Fibroblast of lung (primary cell): ENCODE measurements around the gene IFNL1. TPM values are rescaled to one million over a fixed set of nuclear protein-coding genes. Genes with fewer than 3 reads are reported as not detected.

Experiments
- DNase-seq, 2 donors: peaks; one replicate each; pipeline versions ENCODE4 v3.0.0 to v3.0.0-alpha.2; 2010; ENCODE audit warnings: low read depth in 2 of 2
- H2AFZ ChIP-seq: 2 replicates; pipeline ENCODE4 v1.5.1; 2012; ENCODE audit warnings: low read length, control low read depth, inconsistent platforms
- H3K27ac ChIP-seq: 2 replicates; pipeline ENCODE4 v1.5.1; 2011; ENCODE audit warnings: low read length, control low read depth; ENCODE audit not compliant: insufficient read depth
- H3K27me3 ChIP-seq: 2 replicates; pipeline ENCODE4 v1.5.1; 2011; ENCODE audit warnings: mild to moderate bottlenecking, low read length; ENCODE audit not compliant: control insufficient read depth, insufficient read depth
- H3K36me3 ChIP-seq: 2 replicates; pipeline ENCODE4 v1.5.1; 2011; ENCODE audit warnings: low read length; ENCODE audit not compliant: control insufficient read depth, insufficient read depth
- H3K4me1 ChIP-seq: 2 replicates; pipeline ENCODE4 v1.5.1; 2011; ENCODE audit warnings: low read length; ENCODE audit not compliant: control insufficient read depth, insufficient read depth; ENCODE audit errors: extremely low read depth
- H3K4me2 ChIP-seq: 2 replicates; pipeline ENCODE4 v1.5.1; 2011; ENCODE audit warnings: low read length, control low read depth; ENCODE audit not compliant: insufficient read depth; ENCODE audit errors: extremely low read depth
- H3K4me3 ChIP-seq, 4 experiments: fragments of 200-600 bp in 1 of 4; sonication (generic) in 1 of 4; replicated peaks in 1 of 4; 2 replicates each; pipeline ENCODE4 v1.5.1; 2011 to 2016; ENCODE audit warnings: low read length in 4 of 4, low read depth in 3 of 4, mild to moderate bottlenecking in 3 of 4, control low read depth in 2 of 4, inconsistent platforms in 1 of 4, mixed read lengths in 1 of 4; ENCODE audit not compliant: insufficient read depth in 1 of 4; ENCODE audit errors: control extremely low read depth in 1 of 4
- H3K79me2 ChIP-seq: 2 replicates; pipeline ENCODE4 v1.5.1; 2012; ENCODE audit warnings: mild to moderate bottlenecking, low read length, inconsistent platforms; ENCODE audit not compliant: control insufficient read depth, insufficient read depth
- H3K9ac ChIP-seq: 2 replicates; pipeline ENCODE4 v1.5.1; 2011; ENCODE audit warnings: mild to moderate bottlenecking, low read length, control low read depth; ENCODE audit not compliant: insufficient read depth
- H3K9me3 ChIP-seq: 2 replicates; pipeline ENCODE4 v1.5.1; 2012; ENCODE audit warnings: low read depth, low read length; ENCODE audit not compliant: control insufficient read depth, insufficient read depth
- H4K20me1 ChIP-seq: 2 replicates; pipeline ENCODE4 v1.5.1; 2011; ENCODE audit warnings: low read length; ENCODE audit not compliant: control insufficient read depth, insufficient read depth; ENCODE audit errors: extremely low read depth
- EZH2 ChIP-seq: IDR thresholded peaks from 2 replicates; pipeline ENCODE4 v1.5.1; 2012; ENCODE audit warnings: low read length, control low read depth, mild to moderate bottlenecking; ENCODE audit errors: missing control alignments
- polyA plus RNA-seq, 2 donors: library from polyadenylated mRNA; depleted of rRNA in 1 of 2; stranded (reverse) in 1 of 2; unstranded in 1 of 2; fragments of >200 nt; gene quantifications; 2 replicates each; pipeline ENCODE4 v1.2.1, GENCODE V29; 2011 to 2012; ENCODE audit warnings: missing spikeins in 1 of 2
- total RNA-seq: library from RNA; depleted of rRNA; stranded (reverse); fragments of >200 nt; gene quantifications from 2 replicates; pipeline ENCODE4 v1.2.1, GENCODE V29; 2014
- TF ChIP-seq, protein P1 (sequence below), 2 donors: IDR thresholded peaks in 1 of 2; conservative IDR thresholded peaks in 1 of 2; 1 replicate in 1 of 2; 2 replicates in 1 of 2; pipeline ENCODE4 v1.5.1; 2011 to 2012; ENCODE audit warnings: low read length in 2 of 2, control low read depth in 1 of 2, inconsistent platforms in 1 of 2, low read depth in 1 of 2, mild to moderate bottlenecking in 1 of 2

IFNL1 gene
- total and polyA plus RNA-seq, 2 donors (not counting 1 experiment from before 2014, with no cell fraction given) = not detected

DNA sequence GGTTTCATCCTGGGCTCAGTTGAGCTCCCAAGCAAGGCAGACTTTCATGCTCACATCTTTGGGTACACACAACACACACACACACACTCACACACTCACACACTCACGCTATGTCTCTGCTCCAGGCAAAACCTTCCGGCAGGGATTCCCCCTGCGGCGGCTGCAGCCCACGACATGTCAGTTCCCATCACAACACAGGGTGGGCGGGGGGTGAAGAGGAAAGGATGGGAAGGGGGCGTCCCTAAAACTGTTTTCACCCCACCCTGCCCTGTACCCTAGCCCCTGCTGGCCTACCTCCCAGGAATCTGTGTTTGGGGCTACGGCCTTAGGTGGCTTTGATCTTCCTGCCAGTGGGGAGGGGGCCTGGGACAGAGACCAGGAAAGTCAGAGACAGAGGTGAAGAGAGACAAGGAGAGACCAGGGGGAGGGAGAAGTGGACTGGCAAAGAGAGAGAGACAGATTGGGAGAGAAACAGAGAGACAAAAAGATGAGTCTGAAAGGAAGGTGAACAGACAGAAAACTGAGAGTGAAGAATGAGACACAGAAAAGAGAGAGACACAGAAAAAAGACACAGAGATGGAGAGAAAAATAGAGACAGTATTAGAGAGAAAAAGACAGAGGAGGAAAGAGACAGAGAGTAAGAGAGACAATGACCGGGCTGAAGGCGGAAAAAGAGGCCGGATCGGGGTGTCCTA, 20.6 kb downstream of the IFNL1 start:
- H3K36me3 ChIP-seq = no peaks in the 10 kb centered on the region
- no peak overlapping the region for H3K4me3 ChIP-seq
- no peak for DNase-seq
- no peak overlapping the region for H3K4me2 ChIP-seq
- H3K27ac ChIP-seq = no peak overlapping the region
- H2AFZ ChIP-seq = no peak overlapping the region
- H3K79me2 ChIP-seq = no peaks in the 10 kb centered on the region
- H3K9me3 ChIP-seq = no peaks in the 10 kb centered on the region
- no peaks in the 10 kb centered on the region for H4K20me1 ChIP-seq
- TF ChIP-seq EZH2 = no peak
- TF ChIP-seq, protein P1, sequence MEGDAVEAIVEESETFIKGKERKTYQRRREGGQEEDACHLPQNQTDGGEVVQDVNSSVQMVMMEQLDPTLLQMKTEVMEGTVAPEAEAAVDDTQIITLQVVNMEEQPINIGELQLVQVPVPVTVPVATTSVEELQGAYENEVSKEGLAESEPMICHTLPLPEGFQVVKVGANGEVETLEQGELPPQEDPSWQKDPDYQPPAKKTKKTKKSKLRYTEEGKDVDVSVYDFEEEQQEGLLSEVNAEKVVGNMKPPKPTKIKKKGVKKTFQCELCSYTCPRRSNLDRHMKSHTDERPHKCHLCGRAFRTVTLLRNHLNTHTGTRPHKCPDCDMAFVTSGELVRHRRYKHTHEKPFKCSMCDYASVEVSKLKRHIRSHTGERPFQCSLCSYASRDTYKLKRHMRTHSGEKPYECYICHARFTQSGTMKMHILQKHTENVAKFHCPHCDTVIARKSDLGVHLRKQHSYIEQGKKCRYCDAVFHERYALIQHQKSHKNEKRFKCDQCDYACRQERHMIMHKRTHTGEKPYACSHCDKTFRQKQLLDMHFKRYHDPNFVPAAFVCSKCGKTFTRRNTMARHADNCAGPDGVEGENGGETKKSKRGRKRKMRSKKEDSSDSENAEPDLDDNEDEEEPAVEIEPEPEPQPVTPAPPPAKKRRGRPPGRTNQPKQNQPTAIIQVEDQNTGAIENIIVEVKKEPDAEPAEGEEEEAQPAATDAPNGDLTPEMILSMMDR (conservative IDR thresholded peaks at IDR 0.05 in 1 of 2, IDR thresholded peaks at IDR 0.05 in 1 of 2; ENCODE audit: low read depth in 1 of 2, low read length in 2 of 2) = no peak
- H3K9ac ChIP-seq = no peak overlapping the region
- peaks cover 16% of the 10 kb centered on the region for H3K27me3 ChIP-seq
- H3K4me1 ChIP-seq = no peaks in the 10 kb centered on the region

DNA sequence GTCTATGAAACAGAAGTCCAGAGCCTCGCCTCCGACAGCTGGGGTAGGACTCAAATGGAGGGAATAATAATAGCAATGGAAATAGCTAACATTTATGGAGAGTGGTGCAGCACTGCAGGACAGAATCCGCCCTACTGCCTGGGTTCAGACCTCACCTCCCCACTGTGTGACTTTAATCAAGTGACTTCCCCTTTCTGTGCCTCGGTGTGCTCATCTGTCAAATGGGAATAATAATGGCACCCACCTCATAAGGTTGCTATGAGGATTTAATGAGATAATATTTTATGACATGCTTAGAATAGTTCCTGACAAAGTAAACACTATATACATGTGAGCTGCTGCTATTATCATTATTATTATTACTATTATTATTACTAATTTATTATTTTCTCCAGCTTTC, 21.3 kb downstream of the IFNL1 start:
- Histone ChIP-seq H3K9me3 (no peaks in the 10 kb centered on the region), H3K4me2 (no peak overlapping the region), H3K79me2 (no peaks in the 10 kb centered on the region), H2AFZ (no peak overlapping the region), H3K27ac (no peak overlapping the region), H3K36me3 (no peaks in the 10 kb centered on the region), H4K20me1 (no peaks in the 10 kb centered on the region), H3K4me3 (no peak overlapping the region), H3K27me3 (peaks cover 18% of the 10 kb centered on the region), H3K4me1 (no peaks in the 10 kb centered on the region), H3K9ac (no peak overlapping the region)
- TF ChIP-seq, protein P1 (conservative IDR thresholded peaks at IDR 0.05 in 1 of 2, IDR thresholded peaks at IDR 0.05 in 1 of 2; ENCODE audit: low read depth in 1 of 2, low read length in 2 of 2) = no peak
- no peak for TF ChIP-seq EZH2
- no peak for DNase-seq

DNA sequence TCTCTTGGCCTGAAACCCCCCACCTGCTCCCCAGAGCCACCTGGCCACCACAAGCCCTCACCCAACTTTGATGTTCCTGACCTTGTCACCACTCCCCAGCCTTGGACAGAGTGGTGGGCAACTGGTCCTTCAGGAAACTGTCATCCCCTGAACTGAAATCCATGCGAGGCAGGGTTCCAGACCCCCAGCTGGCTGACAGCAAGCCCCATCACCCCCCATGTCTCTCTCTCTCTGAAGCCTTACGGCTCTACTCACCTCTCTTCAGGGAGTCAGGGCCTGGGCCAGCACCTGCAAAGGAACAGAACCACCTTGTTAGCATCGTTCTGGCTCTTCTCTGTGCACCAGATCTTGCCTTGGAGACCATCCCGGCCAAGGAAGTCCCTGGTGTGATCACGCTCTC, 21.9 kb downstream of the IFNL1 start:
- no peaks in the 10 kb centered on the region for H3K36me3 ChIP-seq
- H2AFZ ChIP-seq = no peak overlapping the region

More for the DNA sequence above, 21.9 kb downstream of the IFNL1 start:
- H3K27me3 ChIP-seq = peaks cover 18% of the 10 kb centered on the region
- H3K9ac ChIP-seq = no peak overlapping the region
- TF ChIP-seq EZH2 = no peak
- TF ChIP-seq, protein P1 (conservative IDR thresholded peaks at IDR 0.05 in 1 of 2, IDR thresholded peaks at IDR 0.05 in 1 of 2; ENCODE audit: low read depth in 1 of 2, low read length in 2 of 2) = no peak
- no peak overlapping the region for H3K27ac ChIP-seq
- no peak overlapping the region for H3K4me3 ChIP-seq
- H3K4me2 ChIP-seq = no peak overlapping the region
- no peaks in the 10 kb centered on the region for H3K9me3 ChIP-seq
- H3K4me1 ChIP-seq = no peaks in the 10 kb centered on the region
- no peaks in the 10 kb centered on the region for H3K79me2 ChIP-seq
- no peaks in the 10 kb centered on the region for H4K20me1 ChIP-seq
- no peak for DNase-seq
